Measurements from ENCODE around the gene STRA6. TPM values are rescaled to one million over a fixed set of nuclear protein-coding genes. Genes with fewer than 3 reads are reported as not detected.

Gene STRA6
- total RNA-seq, 6 donors from 2014 or later = 0.22 to 3.5 (median 0.88) TPM; not detected in 3

DNA sequence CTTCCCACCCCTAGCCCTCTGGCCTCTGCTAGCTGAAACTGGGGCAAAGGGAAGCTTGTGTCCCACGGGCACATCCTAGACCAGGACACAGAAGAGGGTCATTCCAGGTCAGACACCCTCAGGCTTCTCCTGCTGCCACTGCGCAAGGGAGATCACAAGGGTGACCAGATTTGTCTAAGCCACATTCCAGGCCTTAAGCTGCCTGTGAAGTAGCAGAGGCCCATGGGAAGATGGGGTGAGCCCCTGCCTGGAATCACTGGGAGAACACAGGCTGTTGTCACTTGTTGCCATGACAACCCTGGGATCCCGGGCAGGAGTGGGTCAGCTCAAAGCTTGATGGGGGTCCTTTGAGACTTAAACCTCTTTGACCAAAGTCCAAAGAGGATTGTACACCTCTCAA, 10.8 kb downstream of the STRA6 start:
- Histone ChIP-seq H3K4me3 (no peak overlapping the region), H3K36me3 (no peaks in the 10 kb centered on the region), H3K27me3 (no peaks in the 10 kb centered on the region), H3K4me1 (peaks cover 8 to 12% (median 9%) of the 10 kb centered on the region in 4 donors), H3K9me3 (no peaks in the 10 kb centered on the region), H3K27ac (no peak overlapping the region)
- WGBS, 2 donors = 46 to 76% methylated on average over 3 of the region's 3 CpGs
- TF ChIP-seq EP300 (IDR thresholded peaks at IDR 0.05) (no peak), POLR2A (IDR thresholded peaks at IDR 0.05) (no peak), POLR2AphosphoS5 (IDR thresholded peaks at IDR 0.05) (no peak)
- TF ChIP-seq, protein P1, sequence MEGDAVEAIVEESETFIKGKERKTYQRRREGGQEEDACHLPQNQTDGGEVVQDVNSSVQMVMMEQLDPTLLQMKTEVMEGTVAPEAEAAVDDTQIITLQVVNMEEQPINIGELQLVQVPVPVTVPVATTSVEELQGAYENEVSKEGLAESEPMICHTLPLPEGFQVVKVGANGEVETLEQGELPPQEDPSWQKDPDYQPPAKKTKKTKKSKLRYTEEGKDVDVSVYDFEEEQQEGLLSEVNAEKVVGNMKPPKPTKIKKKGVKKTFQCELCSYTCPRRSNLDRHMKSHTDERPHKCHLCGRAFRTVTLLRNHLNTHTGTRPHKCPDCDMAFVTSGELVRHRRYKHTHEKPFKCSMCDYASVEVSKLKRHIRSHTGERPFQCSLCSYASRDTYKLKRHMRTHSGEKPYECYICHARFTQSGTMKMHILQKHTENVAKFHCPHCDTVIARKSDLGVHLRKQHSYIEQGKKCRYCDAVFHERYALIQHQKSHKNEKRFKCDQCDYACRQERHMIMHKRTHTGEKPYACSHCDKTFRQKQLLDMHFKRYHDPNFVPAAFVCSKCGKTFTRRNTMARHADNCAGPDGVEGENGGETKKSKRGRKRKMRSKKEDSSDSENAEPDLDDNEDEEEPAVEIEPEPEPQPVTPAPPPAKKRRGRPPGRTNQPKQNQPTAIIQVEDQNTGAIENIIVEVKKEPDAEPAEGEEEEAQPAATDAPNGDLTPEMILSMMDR (IDR thresholded peaks at IDR 0.05) = no peak
- no peak for DNase-seq
- ATAC-seq (ENCODE audit: low FRiP score in 2 of 2) = no peak

GRCh38 chr15:74188216-74188615, 14.4 kb downstream of the STRA6 start:
- Histone ChIP-seq H3K4me1 (no peaks in the 10 kb centered on the region), H3K27me3 (no peaks in the 10 kb centered on the region), H3K9me3 (no peaks in the 10 kb centered on the region), H3K4me3 (no peak overlapping the region), H3K27ac (no peak overlapping the region), H3K36me3 (no peaks in the 10 kb centered on the region)
- 89 to 93% methylated on average over 2 to 11 of the region's 11 CpGs for WGBS, 2 donors
- TF ChIP-seq POLR2A (IDR thresholded peaks at IDR 0.05) (no peak), EP300 (IDR thresholded peaks at IDR 0.05) (no peak), POLR2AphosphoS5 (IDR thresholded peaks at IDR 0.05) (no peak)
- TF ChIP-seq, protein P1 (IDR thresholded peaks at IDR 0.05) = no peak
- ATAC-seq (ENCODE audit: low FRiP score in 2 of 2) (no peak), DNase-seq (no peak)

DNA sequence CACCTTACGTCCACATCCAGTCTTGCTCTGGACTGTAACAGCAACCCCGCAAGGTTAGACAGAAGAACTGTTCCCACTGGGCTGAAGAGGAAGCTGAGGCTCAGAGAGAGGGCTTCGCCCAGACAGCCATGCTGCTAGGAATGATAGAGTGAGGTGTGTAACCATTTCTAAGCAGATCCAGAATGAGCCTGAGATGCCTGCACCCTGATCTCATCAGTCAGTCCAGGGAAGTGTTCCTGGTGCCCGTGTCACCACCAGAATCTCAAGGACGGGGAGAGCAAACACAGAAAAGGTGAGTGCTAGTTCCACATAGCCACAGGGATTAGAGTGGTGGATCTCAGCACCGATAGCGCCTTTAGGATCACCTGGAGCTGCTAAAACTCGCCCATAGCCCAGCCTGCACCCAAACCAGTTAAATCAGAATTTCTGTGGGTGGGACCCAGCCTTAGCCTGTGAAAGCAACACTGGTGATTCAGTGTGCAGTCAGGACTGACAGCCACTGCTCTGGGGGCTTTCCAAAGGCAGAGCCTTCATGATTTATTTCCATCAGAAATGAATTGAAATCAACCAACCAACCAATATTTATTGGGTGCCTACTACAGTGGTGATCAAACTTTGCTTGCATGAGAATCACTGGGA, 16.8 kb downstream of the STRA6 start:
- Histone ChIP-seq H3K9me3 (no peaks in the 10 kb centered on the region), H3K27me3 (no peaks in the 10 kb centered on the region), H3K36me3 (no peaks in the 10 kb centered on the region), H3K27ac (no peak overlapping the region), H3K4me1 (peaks cover 0 to 2% (median 1%) of the 10 kb centered on the region in 4 donors), H3K4me3 (no peak overlapping the region)
- DNase-seq (no peak), ATAC-seq (ENCODE audit: low FRiP score in 2 of 2) (no peak)
- whole genome bisulfite sequencing, 2 donors = 67 to 87% methylated on average over 6 to 8 of the region's 8 CpGs
- TF ChIP-seq, protein P1 (IDR thresholded peaks at IDR 0.05) = no peak
- TF ChIP-seq POLR2AphosphoS5 (IDR thresholded peaks at IDR 0.05) (no peak), EP300 (IDR thresholded peaks at IDR 0.05) (no peak), POLR2A (IDR thresholded peaks at IDR 0.05) (no peak)

- H3K27me3 ChIP-seq = no peaks in the 10 kb centered on the region
- no peaks in the 10 kb centered on the region for H3K9me3 ChIP-seq
- peak in 1 of 2 donors; percentile 52 for DNase-seq
- no peaks in the 10 kb centered on the region for H3K36me3 ChIP-seq
- peaks cover 6 to 14% (median 10%) of the 10 kb centered on the region in 4 donors for H3K4me1 ChIP-seq
- ATAC-seq (ENCODE audit: low FRiP score in 2 of 2) = no peak
- H3K27ac ChIP-seq = no peak overlapping the region
- TF ChIP-seq EP300 (IDR thresholded peaks at IDR 0.05) (no peak), POLR2A (IDR thresholded peaks at IDR 0.05) (no peak), POLR2AphosphoS5 (IDR thresholded peaks at IDR 0.05) (no peak)
- TF ChIP-seq, protein P1 (IDR thresholded peaks at IDR 0.05) = no peak
- H3K4me3 ChIP-seq = no peak overlapping the region
- 76 to 86% methylated on average over 11 to 12 of the region's 12 CpGs for WGBS, 2 donors
These were observed 17.9 kb downstream of the STRA6 start for GRCh38 chr15:74184582-74185091.

- no peaks in the 10 kb centered on the region for H3K9me3 ChIP-seq
These were observed 20.5 kb downstream of the STRA6 start for GRCh38 chr15:74182131-74182530.

More at GRCh38 chr15:74182131-74182530, 20.5 kb downstream of the STRA6 start:
- H3K4me1 ChIP-seq = peaks cover 17 to 29% (median 22%) of the 10 kb centered on the region in 4 donors
- TF ChIP-seq EP300 (IDR thresholded peaks at IDR 0.05) (no peak), POLR2A (IDR thresholded peaks at IDR 0.05) (no peak), POLR2AphosphoS5 (IDR thresholded peaks at IDR 0.05) (no peak)
- TF ChIP-seq, protein P1 (IDR thresholded peaks at IDR 0.05) = no peak
- no peak overlapping the region for H3K4me3 ChIP-seq
- H3K27ac ChIP-seq = no peak overlapping the region
- no peak for DNase-seq
- no peaks in the 10 kb centered on the region for H3K36me3 ChIP-seq
- no peaks in the 10 kb centered on the region for H3K27me3 ChIP-seq
- no peak for ATAC-seq (ENCODE audit: low FRiP score in 2 of 2)
- WGBS, 2 donors = 92 to 100% methylated on average over 1 to 8 of the region's 8 CpGs
